Tibial nerve (tissue), 4 donors: ENCODE measurements around the gene SELENOW.
"Not testable (repeated sequence)": the region's sequence is repeated elsewhere in the genome, so short reads cannot be mapped to it uniquely, and the experiment has no call there.

ENCODE experiments used
- CTCF ChIP-seq, 5 experiments: fragments of 200-600 bp in 3 of 5; fragments of 450-650 bp in 2 of 5; sonication (generic) in 3 of 5; IDR thresholded peaks; one replicate each; pipeline ENCODE4 v1.5.1; 2016 to 2019; ENCODE audit warnings: antibody characterized with exemption in 5 of 5, mild to moderate bottlenecking in 3 of 5, moderate library complexity in 2 of 5
- EP300 ChIP-seq, 2 donors: sonication (generic); formaldehyde crosslinking; IDR thresholded peaks; one replicate each; pipeline ENCODE4 v1.6.1; 2017; ENCODE audit warnings: antibody characterized with exemption in 2 of 2, mild to moderate bottlenecking in 1 of 2
- POLR2A ChIP-seq, 2 donors: fragments of 450-650 bp; IDR thresholded peaks; one replicate each; pipeline ENCODE4 v1.6.1; 2017; ENCODE audit warnings: antibody characterized with exemption in 2 of 2, mild to moderate bottlenecking in 2 of 2, moderate library complexity in 2 of 2

DNA sequence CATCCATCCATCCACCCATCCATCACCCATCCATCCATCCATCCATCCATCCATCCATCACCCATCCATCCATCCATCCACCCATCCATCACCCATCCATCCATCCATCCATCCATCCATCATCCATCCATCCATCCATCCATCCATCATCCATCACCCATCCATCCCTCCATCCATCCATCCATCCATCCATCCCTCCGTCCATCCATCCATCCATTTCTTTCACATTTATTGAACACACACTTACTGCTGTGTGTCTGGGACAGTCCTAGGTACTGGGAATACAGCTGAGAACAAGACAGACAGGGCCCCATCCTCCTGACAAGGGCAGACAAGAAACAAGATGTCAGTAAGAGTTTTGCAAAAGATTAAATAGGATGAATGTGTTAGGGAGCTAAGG lies 39.7 kb downstream of the SELENOW start:
- not testable (repeated sequence) for TF ChIP-seq EP300, CTCF, POLR2A (IDR thresholded peaks at IDR 0.05)
